GM21381 (cell line): ENCODE results near the gene PRMT7.

Experiments
- ATAC-seq: cut with Tn5 transposase; IDR thresholded peaks from one replicate; pipeline ENCODE4 v1.9.1; 2021; ENCODE audit warnings: mild to moderate bottlenecking, moderate library complexity; ENCODE audit not compliant: unreplicated experiment

PRMT7 gene

GRCh38 chr16:68310774-68311511, at the start of gene PRMT7, which contains the start of gene SLC7A6OS:
PRMT7 (plus strand) TSS chr16:68311019; CDS start chr16:68315980, 4,961 bp downstream.
SLC7A6OS (minus strand) TSS chr16:68310946; CDS start chr16:68310926, 20 bp downstream.
- peak; percentile 97 for ATAC-seq

GRCh38 chr16:68263559-68264127, 47.2 kb upstream of the PRMT7 start:
- ATAC-seq, result no peak

GRCh38 chr16:68264128-68265077, 46.4 kb upstream of the PRMT7 start, which contains the start of gene SLC7A6:
SLC7A6 (plus strand) TSS chr16:68264526; CDS start chr16:68274727, 10,201 bp downstream.
- peak; percentile 61 for ATAC-seq

- ATAC-seq, result no peak
Measured at GRCh38 chr16:68265078-68265920, 45.5 kb upstream of the PRMT7 start.

- no peak for ATAC-seq
Measured at GRCh38 chr16:68267612-68268405, 43.0 kb upstream of the PRMT7 start.

GRCh38 chr16:68269793-68270192, 41.0 kb upstream of the PRMT7 start:
- ATAC-seq, result no peak

- no peak for ATAC-seq
Measured at GRCh38 chr16:68270353-68270752, 40.5 kb upstream of the PRMT7 start.

- ATAC-seq, result no peak
Measured at GRCh38 chr16:68272507-68273209, 38.2 kb upstream of the PRMT7 start.

- ATAC-seq, result no peak
Measured at GRCh38 chr16:68273459-68273858, 37.4 kb upstream of the PRMT7 start.

- ATAC-seq, result no peak
Measured at GRCh38 chr16:68273896-68274295, 36.9 kb upstream of the PRMT7 start.

- no peak for ATAC-seq
Measured at GRCh38 chr16:68274441-68274840, 36.4 kb upstream of the PRMT7 start.

- peak; percentile 60 for ATAC-seq
Measured at GRCh38 chr16:68275611-68276191, 35.1 kb upstream of the PRMT7 start.

GRCh38 chr16:68276223-68276622, 34.6 kb upstream of the PRMT7 start:
- no peak for ATAC-seq

GRCh38 chr16:68279726-68280558, 30.9 kb upstream of the PRMT7 start:
- ATAC-seq, result no peak

GRCh38 chr16:68281368-68282063, 29.3 kb upstream of the PRMT7 start:
- no peak for ATAC-seq

GRCh38 chr16:68282064-68282452, 28.8 kb upstream of the PRMT7 start:
- no peak for ATAC-seq

GRCh38 chr16:68283346-68283745, 27.5 kb upstream of the PRMT7 start:
- ATAC-seq, result no peak
